Activated CD4-positive, alpha-beta T cell treated with anti-CD3 and anti-CD28 coated beads, Interleukin-2, amount 50 U/mL, for 4 hours (primary cell): ENCODE measurements around the gene FAM13A.
"Not testable (repeated sequence)": the region's sequence is repeated elsewhere in the genome, so short reads cannot be mapped to it uniquely, and the experiment has no call there.

Experiments used
- DNase-seq, 2 experiments: peaks; one replicate each; pipeline ENCODE4 v3.0.0-alpha.2; 2020

FAM13A gene

GRCh38 chr4:88892646-88893045 is 164.3 kb downstream of the FAM13A start:
- no peak for DNase-seq

- DNase-seq = no peak
These were observed 165.3 kb downstream of the FAM13A start for GRCh38 chr4:88891636-88892035.

- DNase-seq = not testable (repeated sequence)
These were observed 169.6 kb downstream of the FAM13A start for GRCh38 chr4:88887409-88887808.

GRCh38 chr4:88881227-88881569 is 175.8 kb downstream of the FAM13A start:
- DNase-seq = no peak

GRCh38 chr4:88880501-88881226 is 176.3 kb downstream of the FAM13A start:
- no peak for DNase-seq

GRCh38 chr4:88879991-88880390 is 177.0 kb downstream of the FAM13A start:
- DNase-seq = no peak

GRCh38 chr4:88878642-88879041 is 178.3 kb downstream of the FAM13A start:
- no peak for DNase-seq

GRCh38 chr4:88870428-88870827 is 186.6 kb downstream of the FAM13A start:
- no peak for DNase-seq

- no peak for DNase-seq
These were observed 188.5 kb downstream of the FAM13A start for GRCh38 chr4:88868510-88868909.

GRCh38 chr4:88866862-88867550 is 190.0 kb downstream of the FAM13A start:
- no peak for DNase-seq

- no peak for DNase-seq
These were observed 191.5 kb downstream of the FAM13A start for GRCh38 chr4:88865466-88865865.

- DNase-seq = no peak
These were observed 191.9 kb downstream of the FAM13A start for GRCh38 chr4:88865046-88865445.

GRCh38 chr4:88860586-88860985 is 196.4 kb downstream of the FAM13A start:
- no peak for DNase-seq

- no peak for DNase-seq
These were observed 197.7 kb downstream of the FAM13A start for GRCh38 chr4:88859191-88859812.

- DNase-seq = no peak
These were observed 198.2 kb downstream of the FAM13A start for GRCh38 chr4:88858752-88859151.

- no peak for DNase-seq
These were observed 199.4 kb downstream of the FAM13A start for GRCh38 chr4:88857588-88857987.

- DNase-seq = no peak
These were observed 202.5 kb downstream of the FAM13A start for GRCh38 chr4:88854481-88854880.

GRCh38 chr4:88853583-88853982 is 203.4 kb downstream of the FAM13A start:
- DNase-seq = not testable (repeated sequence)

GRCh38 chr4:88846206-88846790 is 210.7 kb downstream of the FAM13A start:
- DNase-seq = no peak

- no peak for DNase-seq
These were observed 213.8 kb downstream of the FAM13A start for GRCh38 chr4:88843067-88843685.

GRCh38 chr4:88841635-88842034 is 215.3 kb downstream of the FAM13A start:
- DNase-seq = no peak

GRCh38 chr4:88836216-88836615 is 220.8 kb downstream of the FAM13A start:
- no peak for DNase-seq

GRCh38 chr4:88831031-88831430 is 226.0 kb downstream of the FAM13A start:
- DNase-seq = no peak
